Uterus (tissue), 4 donors: ENCODE results near the gene CDK15. TPM values are rescaled to one million over a fixed set of nuclear protein-coding genes. Genes with fewer than 3 reads are reported as not detected.

ENCODE experiments used
- DNase-seq, 2 donors: peaks; one replicate each; pipeline ENCODE4 v3.0.0-alpha.2; 2019 to 2020
- H3K27ac ChIP-seq, 2 donors: fragments of 200-600 bp; sonication (generic); 1 replicate in 1 of 2; 2 replicates in 1 of 2; pipeline ENCODE4 v1.5.1; 2016 to 2018
- H3K27me3 ChIP-seq, 2 donors: fragments of 200-600 bp; sonication (generic); one replicate each; pipeline ENCODE4 v1.5.1; 2018 to 2019; ENCODE audit warnings: control low read depth in 1 of 2
- H3K36me3 ChIP-seq, 2 donors: fragments of 200-600 bp; sonication (generic); one replicate each; pipeline ENCODE4 v1.5.1; 2019; ENCODE audit warnings: control low read depth in 1 of 2
- H3K4me1 ChIP-seq, 2 donors: fragments of 200-600 bp; sonication (generic); one replicate each; pipeline ENCODE4 v1.5.1; 2018 to 2019; ENCODE audit warnings: control low read depth in 1 of 2
- H3K4me3 ChIP-seq, 2 donors: fragments of 200-600 bp; sonication (generic); 1 replicate in 1 of 2; 2 replicates in 1 of 2; pipeline ENCODE4 v1.5.1; 2018 to 2019; ENCODE audit warnings: mild to moderate bottlenecking in 1 of 2
- H3K9me3 ChIP-seq, 2 donors: fragments of 200-600 bp; sonication (generic); one replicate each; pipeline ENCODE4 v1.5.1; 2019; ENCODE audit warnings: control low read depth in 1 of 2
- POLR2A ChIP-seq, 2 donors: fragments of 450-650 bp; IDR thresholded peaks; one replicate each; pipeline ENCODE4 v1.6.1; 2016; ENCODE audit warnings: antibody characterized with exemption in 2 of 2, mild to moderate bottlenecking in 1 of 2, moderate library complexity in 1 of 2
- intact Hi-C: fragments of 100-400 bp; cut with DNase I; formaldehyde crosslinking; loops from one replicate; pipeline ENCODE4 v1.15.1; 2023; ENCODE audit warnings: low total_unique reads
- total RNA-seq, 4 donors: library from RNA; depleted of rRNA in 3 of 4; stranded (reverse); fragments of >200 nt in 3 of 4; gene quantifications; one replicate each; pipeline versions ENCODE4 v1.1.0 to v1.2.4, GENCODE V29; 2014 to 2023
- TF ChIP-seq, protein P1 (sequence below), 4 experiments: fragments of 200-600 bp in 2 of 4; fragments of 450-650 bp in 2 of 4; sonication (generic) in 2 of 4; IDR thresholded peaks; one replicate each; pipeline ENCODE4 v1.5.1; 2016 to 2019; ENCODE audit warnings: antibody characterized with exemption in 4 of 4, mild to moderate bottlenecking in 2 of 4, moderate library complexity in 1 of 4
- donor health status: DM: yes; HTN: yes; CAD: no.

The CDK15 gene
- total RNA-seq, 4 donors from 2014 or later = 0.55 to 6.9 (median 0.88) TPM; not detected in 1

DNA sequence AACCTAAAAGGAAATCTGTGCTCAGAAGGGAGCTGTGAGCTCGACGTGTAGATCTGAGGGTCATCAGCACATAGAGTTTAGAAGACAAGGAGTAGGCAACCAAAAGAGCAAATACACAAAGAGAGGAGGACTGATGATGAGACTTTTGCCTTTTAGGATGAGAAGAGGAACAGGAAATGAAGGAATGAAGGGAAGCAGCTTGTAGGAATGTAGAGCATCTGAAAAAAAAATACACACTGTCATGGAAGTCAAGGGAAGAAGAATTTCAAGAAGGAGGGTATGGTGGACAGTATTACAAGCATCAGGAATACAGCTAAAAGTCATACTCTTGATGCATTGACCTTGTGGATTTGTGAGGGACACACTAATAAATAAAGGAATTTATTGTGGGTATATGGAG is 21.9 kb downstream of the CDK15 start:
- TF ChIP-seq, protein P1, sequence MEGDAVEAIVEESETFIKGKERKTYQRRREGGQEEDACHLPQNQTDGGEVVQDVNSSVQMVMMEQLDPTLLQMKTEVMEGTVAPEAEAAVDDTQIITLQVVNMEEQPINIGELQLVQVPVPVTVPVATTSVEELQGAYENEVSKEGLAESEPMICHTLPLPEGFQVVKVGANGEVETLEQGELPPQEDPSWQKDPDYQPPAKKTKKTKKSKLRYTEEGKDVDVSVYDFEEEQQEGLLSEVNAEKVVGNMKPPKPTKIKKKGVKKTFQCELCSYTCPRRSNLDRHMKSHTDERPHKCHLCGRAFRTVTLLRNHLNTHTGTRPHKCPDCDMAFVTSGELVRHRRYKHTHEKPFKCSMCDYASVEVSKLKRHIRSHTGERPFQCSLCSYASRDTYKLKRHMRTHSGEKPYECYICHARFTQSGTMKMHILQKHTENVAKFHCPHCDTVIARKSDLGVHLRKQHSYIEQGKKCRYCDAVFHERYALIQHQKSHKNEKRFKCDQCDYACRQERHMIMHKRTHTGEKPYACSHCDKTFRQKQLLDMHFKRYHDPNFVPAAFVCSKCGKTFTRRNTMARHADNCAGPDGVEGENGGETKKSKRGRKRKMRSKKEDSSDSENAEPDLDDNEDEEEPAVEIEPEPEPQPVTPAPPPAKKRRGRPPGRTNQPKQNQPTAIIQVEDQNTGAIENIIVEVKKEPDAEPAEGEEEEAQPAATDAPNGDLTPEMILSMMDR (IDR thresholded peaks at IDR 0.05) = no peak
- no peak for TF ChIP-seq POLR2A (IDR thresholded peaks at IDR 0.05)
- intact Hi-C loops = no loop called here

GRCh38 chr2:201830666-201831065 is 24.3 kb downstream of the CDK15 start:
- no peaks in the 10 kb centered on the region for H3K9me3 ChIP-seq
- no peak overlapping the region for H3K4me3 ChIP-seq
- intact Hi-C loops = no loop called here
- H3K27me3 ChIP-seq = no peaks in the 10 kb centered on the region
- TF ChIP-seq POLR2A (IDR thresholded peaks at IDR 0.05) = no peak
- TF ChIP-seq, protein P1 (IDR thresholded peaks at IDR 0.05) = no peak
- H3K4me1 ChIP-seq = no peaks in the 10 kb centered on the region
- no peaks in the 10 kb centered on the region for H3K36me3 ChIP-seq
- H3K27ac ChIP-seq = no peak overlapping the region
- no peak for DNase-seq

More for the DNA sequence above, 21.9 kb downstream of the CDK15 start:
- Histone ChIP-seq H3K36me3 (no peaks in the 10 kb centered on the region), H3K4me1 (no peaks in the 10 kb centered on the region), H3K27ac (no peak overlapping the region), H3K9me3 (no peaks in the 10 kb centered on the region), H3K27me3 (no peaks in the 10 kb centered on the region), H3K4me3 (no peak overlapping the region)
- no peak for DNase-seq

- H3K9me3 ChIP-seq = no peaks in the 10 kb centered on the region
- no peak for DNase-seq
- H3K27ac ChIP-seq = no peak overlapping the region
- no peaks in the 10 kb centered on the region for H3K27me3 ChIP-seq
- H3K4me1 ChIP-seq = no peaks in the 10 kb centered on the region
- TF ChIP-seq, protein P1 (IDR thresholded peaks at IDR 0.05) = no peak
- no peak for TF ChIP-seq POLR2A (IDR thresholded peaks at IDR 0.05)
- no peak overlapping the region for H3K4me3 ChIP-seq
- H3K36me3 ChIP-seq = no peaks in the 10 kb centered on the region
- intact Hi-C loops = no loop called here
Measured at GRCh38 chr2:201831469-201831868, 25.1 kb downstream of the CDK15 start.

GRCh38 chr2:201833781-201834180 is 27.4 kb downstream of the CDK15 start:
- DNase-seq = no peak
- H3K9me3 ChIP-seq = no peaks in the 10 kb centered on the region
- TF ChIP-seq, protein P1 (IDR thresholded peaks at IDR 0.05) = no peak
- no peak for TF ChIP-seq POLR2A (IDR thresholded peaks at IDR 0.05)
- H3K27me3 ChIP-seq = no peaks in the 10 kb centered on the region
- no peaks in the 10 kb centered on the region for H3K36me3 ChIP-seq
- H3K4me1 ChIP-seq = no peaks in the 10 kb centered on the region
- H3K4me3 ChIP-seq = no peak overlapping the region
- no peak overlapping the region for H3K27ac ChIP-seq
- intact Hi-C loops = no loop called here

- Histone ChIP-seq H3K27ac (no peak overlapping the region), H3K4me3 (no peak overlapping the region), H3K36me3 (no peaks in the 10 kb centered on the region), H3K27me3 (no peaks in the 10 kb centered on the region), H3K9me3 (no peaks in the 10 kb centered on the region), H3K4me1 (no peaks in the 10 kb centered on the region)
- DNase-seq = no peak
- TF ChIP-seq, protein P1 (IDR thresholded peaks at IDR 0.05) = no peak
- TF ChIP-seq POLR2A (IDR thresholded peaks at IDR 0.05) = no peak
- intact Hi-C loops = no loop called here
Measured at GRCh38 chr2:201835066-201835465, 28.7 kb downstream of the CDK15 start.
